PC-3 (cell line): ENCODE results near the gene B3GNT5. TPM values are rescaled to one million over a fixed set of nuclear protein-coding genes. Genes with fewer than 3 reads are reported as not detected.
A peak's percentile ranks its signal among the peaks of the same experiment; 100 is the strongest.

Experiments
- ATAC-seq: fragments of 200-7000 bp; cut with Tn5 transposase; 2 replicates; pipeline ENCODE4 v1.9.1; 2020; ENCODE audit warnings: mild to moderate bottlenecking, moderate library complexity
- BruUV-seq: library from RNA; stranded (reverse); fragments of 400-500 nt; replicated peaks from 2 replicates; lab custom pipeline; 2021; lab: Mats Ljungman, UMichigan
- CTCF ChIA-PET: fragments of 300-600 bp; sonication (Branson Sonifier 250); formaldehyde crosslinking; loops from one replicate; lab custom pipeline; 2022; ENCODE audit warnings: antibody characterized with exemption; lab: Charles Lee
- POLR2A ChIA-PET: fragments of 300-600 bp; sonication (Branson Sonifier 250); formaldehyde crosslinking; loops from one replicate; lab custom pipeline; 2022; ENCODE audit warnings: antibody characterized with exemption; ENCODE audit not compliant: unreplicated experiment; lab: Charles Lee
- DNase-seq: peaks from one replicate; pipeline ENCODE4 v3.0.0-alpha.2; 2015
- H2AFZ ChIP-seq: fragments of 300-600 bp; sonication (generic); 2 replicates; pipeline ENCODE4 v1.6.0; 2016; ENCODE audit warnings: antibody characterized with exemption, low read length
- H3F3A ChIP-seq: fragments of 300-600 bp; sonication (generic); one replicate; pipeline ENCODE4 v1.6.0; 2017; ENCODE audit warnings: antibody characterized with exemption, low read length, control low read depth, mild to moderate bottlenecking; ENCODE audit not compliant: unreplicated experiment
- H3K27ac ChIP-seq: fragments of 300-600 bp; sonication (generic); 2 replicates; pipeline ENCODE4 v1.5.1; 2016; ENCODE audit warnings: mild to moderate bottlenecking, low read length
- H3K27me3 ChIP-seq: fragments of 300-600 bp; sonication (generic); 2 replicates; pipeline ENCODE4 v1.6.1; 2016; ENCODE audit warnings: low read length, mixed read lengths
- H3K36me3 ChIP-seq: fragments of 300-600 bp; sonication (generic); 2 replicates; pipeline ENCODE4 v1.6.1; 2016; ENCODE audit warnings: low read depth, mixed run types, low read length, mixed read lengths
- H3K4me1 ChIP-seq: fragments of 300-600 bp; sonication (generic); 2 replicates; pipeline ENCODE4 v1.5.1; 2016; ENCODE audit warnings: low read length; ENCODE audit not compliant: insufficient read depth
- H3K4me2 ChIP-seq: fragments of 300-600 bp; sonication (generic); 2 replicates; pipeline ENCODE4 v1.6.0; 2016; ENCODE audit warnings: low read length
- H3K4me3 ChIP-seq: fragments of 300-600 bp; sonication (generic); 2 replicates; pipeline ENCODE4 v1.5.1; 2016; ENCODE audit warnings: mild to moderate bottlenecking, low read length, mixed read lengths
- H3K79me2 ChIP-seq: fragments of 300-600 bp; sonication (generic); 2 replicates; pipeline ENCODE4 v1.6.1; 2017; ENCODE audit warnings: low read length, mixed read lengths
- H3K9ac ChIP-seq: fragments of 300-600 bp; sonication (generic); 2 replicates; pipeline ENCODE4 v1.6.0; 2016; ENCODE audit warnings: mild to moderate bottlenecking, low read length
- H3K9me2 ChIP-seq: fragments of 300-600 bp; sonication (generic); replicated peaks from 2 replicates; pipeline ENCODE4 v1.6.1; 2016; ENCODE audit warnings: mixed run types, low read length, mixed read lengths
- H3K9me3 ChIP-seq: fragments of 300-600 bp; sonication (generic); 2 replicates; pipeline ENCODE4 v1.6.1; 2016; ENCODE audit warnings: low read length, mixed read lengths
- H4K20me1 ChIP-seq: fragments of 300-600 bp; sonication (generic); 2 replicates; pipeline ENCODE4 v1.6.1; 2016; ENCODE audit warnings: low read length, mixed read lengths
- CTCF ChIP-seq: fragments of 300-600 bp; sonication (generic); conservative IDR thresholded peaks from 2 replicates; pipeline ENCODE4 v1.5.1; 2017; ENCODE audit warnings: antibody characterized with exemption, low read depth, mild to moderate bottlenecking, low read length
- EZH2 ChIP-seq: fragments of 300-600 bp; sonication (generic); IDR thresholded peaks from one replicate; pipeline ENCODE4 v1.6.1; 2017; ENCODE audit warnings: antibody characterized with exemption, mild to moderate bottlenecking, low read length; ENCODE audit not compliant: unreplicated experiment
- EZH2phosphoT487 ChIP-seq: fragments of 300-600 bp; sonication (generic); IDR thresholded peaks from 2 replicates; pipeline ENCODE4 v1.6.1; 2018; ENCODE audit warnings: mild to moderate bottlenecking, antibody characterized with exemption, low read length, borderline replicate concordance
- intact Hi-C: fragments of 100-400 bp; cut with micrococcal nuclease; formaldehyde crosslinking; loops from 2 replicates; pipeline ENCODE4 v1.9.0; 2023
- total RNA-seq: library from RNA; depleted of rRNA; stranded (reverse); fragments of >200 nt; gene quantifications from 2 replicates; pipeline ENCODE4 v1.2.3, GENCODE V29; 2014

B3GNT5 gene
- total RNA-seq, 1 experiment from 2014 or later: 22.9 TPM

GRCh38 chr3:183278479-183279088, 25.5 kb downstream of the B3GNT5 start:
- H3K79me2 ChIP-seq: peaks cover 17% of the 10 kb centered on the region
- peaks cover 56% of the 10 kb centered on the region for H3K4me1 ChIP-seq
- no peaks in the 10 kb centered on the region for H3K9me2 ChIP-seq
- intact Hi-C loops: no loop called here
- ChIA-PET POLR2A (interaction anchor here (0.5 kb wide), 2 partner anchors 13 to 33 kb away, joined by 3 to 5 read pairs; no protein-coding TSS in a partner anchor), CTCF (no interaction called here)
- H4K20me1 ChIP-seq: no peaks in the 10 kb centered on the region
- H2AFZ ChIP-seq: no peak overlapping the region
- BruUV-seq: TSS peak; percentile 93
- peak overlapping the region; percentile 89 for H3K27ac ChIP-seq
- H3F3A ChIP-seq: peaks cover 6% of the 10 kb centered on the region
- H3K36me3 ChIP-seq: no peaks in the 10 kb centered on the region
- no peak for TF ChIP-seq EZH2
- TF ChIP-seq CTCF: no peak
- no peak for TF ChIP-seq EZH2phosphoT487
- H3K4me2 ChIP-seq: peak overlapping the region; percentile 30
- H3K9ac ChIP-seq: peak overlapping the region; percentile 51
- ATAC-seq (peak; percentile 62), DNase-seq (peak; percentile 94)
- no peaks in the 10 kb centered on the region for H3K27me3 ChIP-seq
- H3K9me3 ChIP-seq: no peaks in the 10 kb centered on the region
- H3K4me3 ChIP-seq: no peak overlapping the region

GRCh38 chr3:183279371-183279770, 26.3 kb downstream of the B3GNT5 start:
- BruUV-seq: no TSS peak
- Histone ChIP-seq H3K4me3 (no peak overlapping the region), H3K4me1 (peaks cover 56% of the 10 kb centered on the region), H3K9me3 (no peaks in the 10 kb centered on the region), H3K27me3 (no peaks in the 10 kb centered on the region), H3F3A (peaks cover 4% of the 10 kb centered on the region), H3K36me3 (no peaks in the 10 kb centered on the region), H2AFZ (no peak overlapping the region), H3K9ac (peak overlapping the region; percentile 26; the same call in 1 of the 2 replicates), H4K20me1 (no peaks in the 10 kb centered on the region), H3K4me2 (peak overlapping the region; percentile 24; the same call in 1 of the 2 replicates), H3K79me2 (peaks cover 14% of the 10 kb centered on the region), H3K27ac (peak overlapping the region; percentile 89), H3K9me2 (no peaks in the 10 kb centered on the region)
- no peak for DNase-seq
- ATAC-seq: no peak
- CTCF ChIA-PET: no interaction called here
- POLR2A ChIA-PET: interaction anchor here (0.7 kb wide), 1 partner anchor 15 kb away, joined by 6 read pairs; no protein-coding TSS in a partner anchor
- intact Hi-C loops: no loop called here
- no peak for TF ChIP-seq CTCF
- TF ChIP-seq EZH2: no peak
- no peak for TF ChIP-seq EZH2phosphoT487
